ENCODE measurements around the gene LRRC32.

Gene LRRC32

GRCh38 chr11:76661834-76662434 is 8.6 kb downstream of the LRRC32 start:
- TF ChIP-seq CTCF (IDR thresholded peaks at IDR 0.05) = no peak
- H3K36me3 ChIP-seq = no peaks in the 10 kb centered on the region
- no peaks in the 10 kb centered on the region for H3K9me3 ChIP-seq
- no peak overlapping the region for H3K27ac ChIP-seq
- H3K4me3 ChIP-seq (ENCODE audit: low read depth in 1 of 2, low read length in 1 of 2) = no peak overlapping the region
- H3K4me1 ChIP-seq (ENCODE audit: control insufficient read depth in 1 of 2, insufficient read depth in 1 of 2, low read depth in 1 of 2, low read length in 1 of 2) = peaks cover 0 to 3% of the 10 kb centered on the region in 2 experiments
- peaks cover 42% of the 10 kb centered on the region for H3K27me3 ChIP-seq

- Histone ChIP-seq H3K4me1 (ENCODE audit: control insufficient read depth in 1 of 2, insufficient read depth in 1 of 2, low read depth in 1 of 2, low read length in 1 of 2) (peaks cover 0 to 3% of the 10 kb centered on the region in 2 experiments), H3K27ac (no peak overlapping the region), H3K36me3 (no peaks in the 10 kb centered on the region), H3K9me3 (no peaks in the 10 kb centered on the region), H3K4me3 (ENCODE audit: low read depth in 1 of 2, low read length in 1 of 2) (no peak overlapping the region), H3K27me3 (peaks cover 41% of the 10 kb centered on the region)
- no peak for TF ChIP-seq CTCF (IDR thresholded peaks at IDR 0.05)
These were observed 9.2 kb downstream of the LRRC32 start for GRCh38 chr11:76661306-76661751.

- TF ChIP-seq CTCF (IDR thresholded peaks at IDR 0.05) = no peak
- Histone ChIP-seq H3K9me3 (no peaks in the 10 kb centered on the region), H3K4me1 (ENCODE audit: control insufficient read depth in 1 of 2, insufficient read depth in 1 of 2, low read depth in 1 of 2, low read length in 1 of 2) (peaks cover 0 to 3% of the 10 kb centered on the region in 2 experiments), H3K27ac (no peak overlapping the region), H3K36me3 (no peaks in the 10 kb centered on the region), H3K4me3 (ENCODE audit: low read depth in 1 of 2, low read length in 1 of 2) (no peak overlapping the region), H3K27me3 (peaks cover 42% of the 10 kb centered on the region)
These were observed 9.8 kb downstream of the LRRC32 start for GRCh38 chr11:76660533-76661305.

GRCh38 chr11:76659672-76660532 is 10.6 kb downstream of the LRRC32 start:
- no peak for TF ChIP-seq CTCF (IDR thresholded peaks at IDR 0.05)
- Histone ChIP-seq H3K4me3 (ENCODE audit: low read depth in 1 of 2, low read length in 1 of 2) (no peak overlapping the region), H3K9me3 (no peaks in the 10 kb centered on the region), H3K27ac (no peak overlapping the region), H3K4me1 (ENCODE audit: control insufficient read depth in 1 of 2, insufficient read depth in 1 of 2, low read depth in 1 of 2, low read length in 1 of 2) (peaks cover 0 to 3% of the 10 kb centered on the region in 2 experiments), H3K36me3 (no peaks in the 10 kb centered on the region), H3K27me3 (peaks cover 37% of the 10 kb centered on the region)

Data from neutrophil (primary cell).